Left ventricle myocardium inferior (tissue), 1 donor: Measurements from ENCODE around the gene GP9. TPM values are rescaled to one million over a fixed set of nuclear protein-coding genes. Genes with fewer than 3 reads are reported as not detected.

Experiments
- DNase-seq: peaks from one replicate; pipeline ENCODE4 v3.0.0-alpha.2; 2020
- H3K27ac ChIP-seq: fragments of 200-600 bp; replicated peaks from 2 replicates; pipeline ENCODE4 v1.8.0; 2021
- H3K27me3 ChIP-seq: fragments of 200-600 bp; 2 replicates; pipeline ENCODE4 v1.8.0; 2021; ENCODE audit warnings: low read depth
- H3K36me3 ChIP-seq: fragments of 200-600 bp; 2 replicates; pipeline ENCODE4 v1.8.0; 2021
- H3K4me1 ChIP-seq: fragments of 200-600 bp; 2 replicates; pipeline ENCODE4 v1.8.0; 2021
- H3K4me3 ChIP-seq: fragments of 200-600 bp; 2 replicates; pipeline ENCODE4 v1.8.0; 2021; ENCODE audit warnings: mild to moderate bottlenecking, moderate library complexity
- H3K9me3 ChIP-seq: fragments of 200-600 bp; replicated peaks from 2 replicates; pipeline ENCODE4 v1.8.0; 2021
- CTCF ChIP-seq: fragments of 200-600 bp; IDR thresholded peaks from 2 replicates; pipeline ENCODE4 v1.8.0; 2021; ENCODE audit warnings: antibody characterized with exemption, mild to moderate bottlenecking, borderline replicate concordance
- intact Hi-C: fragments of 100-400 bp; cut with micrococcal nuclease; formaldehyde crosslinking; loops from one replicate; pipeline ENCODE4 v1.11.0; 2022
- total RNA-seq: library from RNA; stranded (reverse); fragmentation: NEBNext Ultra II Directional; extraction: Animal tissue kit (Norgen Biotek cat#: 25700); gene quantifications from one replicate; pipeline ENCODE4 v1.2.1, GENCODE V29; 2021
- donor health status: DM: no; HTN: yes; CAD: no; lungs with severe emphysema.

Gene GP9
- total RNA-seq, 1 donor from 2014 or later: not detected

- H3K4me3 ChIP-seq: no peak overlapping the region
- TF ChIP-seq CTCF: no peak
- H3K9me3 ChIP-seq: no peaks in the 10 kb centered on the region
- peaks cover 8% of the 10 kb centered on the region for H3K4me1 ChIP-seq
- H3K36me3 ChIP-seq: no peaks in the 10 kb centered on the region
- H3K27ac ChIP-seq: no peak overlapping the region
- DNase-seq: no peak
- intact Hi-C loops: no loop called here
- H3K27me3 ChIP-seq: no peaks in the 10 kb centered on the region
Measured at GRCh38 chr3:129059311-129059958, 1.1 kb upstream of the GP9 start.

- intact Hi-C loops: no loop called here
- no peak for DNase-seq
- H3K27ac ChIP-seq: no peak overlapping the region
- H3K27me3 ChIP-seq: no peaks in the 10 kb centered on the region
- H3K9me3 ChIP-seq: no peaks in the 10 kb centered on the region
- H3K4me1 ChIP-seq: peaks cover 8% of the 10 kb centered on the region
- no peak for TF ChIP-seq CTCF
- H3K36me3 ChIP-seq: no peaks in the 10 kb centered on the region
- no peak overlapping the region for H3K4me3 ChIP-seq
Measured at GRCh38 chr3:129061023-129061887, 676 bp downstream of the GP9 start.

- Histone ChIP-seq H3K4me1 (peaks cover 8% of the 10 kb centered on the region), H3K27ac (no peak overlapping the region), H3K4me3 (no peak overlapping the region), H3K9me3 (no peaks in the 10 kb centered on the region), H3K36me3 (no peaks in the 10 kb centered on the region), H3K27me3 (no peaks in the 10 kb centered on the region)
- no peak for TF ChIP-seq CTCF
- no peak for DNase-seq
- intact Hi-C loops: no loop called here
Measured at GRCh38 chr3:129061888-129062834, 1.6 kb downstream of the GP9 start.

- no peak for TF ChIP-seq CTCF
- intact Hi-C loops: no loop called here
- Histone ChIP-seq H3K36me3 (no peaks in the 10 kb centered on the region), H3K4me3 (no peak overlapping the region), H3K9me3 (no peaks in the 10 kb centered on the region), H3K27ac (no peak overlapping the region), H3K4me1 (peaks cover 7% of the 10 kb centered on the region), H3K27me3 (no peaks in the 10 kb centered on the region)
- DNase-seq: no peak
Measured at GRCh38 chr3:129063091-129063640, 2.6 kb downstream of the GP9 start.

GRCh38 chr3:129063841-129064482 lies 3.4 kb downstream of the GP9 start:
- intact Hi-C loops: no loop called here
- H3K4me3 ChIP-seq: no peak overlapping the region
- no peak overlapping the region for H3K27ac ChIP-seq
- no peaks in the 10 kb centered on the region for H3K9me3 ChIP-seq
- no peak for TF ChIP-seq CTCF
- H3K27me3 ChIP-seq: no peaks in the 10 kb centered on the region
- peaks cover 8% of the 10 kb centered on the region for H3K4me1 ChIP-seq
- H3K36me3 ChIP-seq: no peaks in the 10 kb centered on the region
- DNase-seq: no peak
